ENCODE measurements around the gene ELL2.

- no peak for TF ChIP-seq CTCF (IDR thresholded peaks at IDR 0.05)
- TF ChIP-seq POLR2A (IDR thresholded peaks at IDR 0.05) = no peak
Measured at GRCh38 chr5:95900383-95900958, 61.2 kb downstream of the ELL2 start.
